Uterus (tissue), 2 donors: Measurements from ENCODE around the gene RRP36.

Source experiments
- CTCF ChIP-seq, 4 experiments: fragments of 200-600 bp in 2 of 4; fragments of 450-650 bp in 2 of 4; sonication (generic) in 2 of 4; IDR thresholded peaks; one replicate each; pipeline ENCODE4 v1.5.1; 2016 to 2019; ENCODE audit warnings: antibody characterized with exemption in 4 of 4, mild to moderate bottlenecking in 2 of 4, moderate library complexity in 1 of 4
- POLR2A ChIP-seq, 2 donors: fragments of 450-650 bp; IDR thresholded peaks; one replicate each; pipeline ENCODE4 v1.6.1; 2016; ENCODE audit warnings: antibody characterized with exemption in 2 of 2, mild to moderate bottlenecking in 1 of 2, moderate library complexity in 1 of 2

- TF ChIP-seq POLR2A (IDR thresholded peaks at IDR 0.05) (no peak), CTCF (IDR thresholded peaks at IDR 0.05) (no peak)
Measured at GRCh38 chr6:43062818-43063217, 41.4 kb downstream of the RRP36 start.
